KMS-11 (cell line): Measurements from ENCODE around the gene LKAAEAR1.
"Not testable (repeated sequence)": the region's sequence is repeated elsewhere in the genome, so short reads cannot be mapped to it uniquely, and the experiment has no call there.

ENCODE experiments used
- H2AFZ ChIP-seq: fragments of 200-600 bp; sonication (generic); 2 replicates; pipeline ENCODE4 v1.6.1; 2016; ENCODE audit warnings: antibody characterized with exemption, mixed run types, low read depth
- H3K27ac ChIP-seq: fragments of 200-600 bp; sonication (generic); 2 replicates; pipeline ENCODE4 v1.6.1; 2016; ENCODE audit warnings: mild to moderate bottlenecking, mixed run types
- H3K27me3 ChIP-seq: fragments of 200-600 bp; sonication (generic); 2 replicates; pipeline ENCODE4 v1.6.1; 2017; ENCODE audit warnings: mild to moderate bottlenecking, low read depth, mixed run types, moderate library complexity; ENCODE audit not compliant: insufficient read depth
- H3K36me3 ChIP-seq: fragments of 200-600 bp; sonication (generic); 2 replicates; pipeline ENCODE4 v1.6.1; 2017; ENCODE audit warnings: mild to moderate bottlenecking, mixed run types; ENCODE audit not compliant: insufficient read depth
- H3K4me1 ChIP-seq: fragments of 200-600 bp; sonication (generic); 2 replicates; pipeline ENCODE4 v1.6.1; 2016; ENCODE audit warnings: mild to moderate bottlenecking, low read depth, mixed run types; ENCODE audit not compliant: poor library complexity, severe bottlenecking
- H3K4me2 ChIP-seq: fragments of 200-600 bp; sonication (generic); 2 replicates; pipeline ENCODE4 v1.7.0; 2016; ENCODE audit warnings: mild to moderate bottlenecking, mixed run types
- H3K4me3 ChIP-seq: fragments of 200-600 bp; sonication (generic); IDR thresholded peaks from 2 replicates; pipeline ENCODE4 v1.6.1; 2017; ENCODE audit warnings: low read depth, low read length, mixed read lengths; ENCODE audit not compliant: insufficient read depth
- H3K79me2 ChIP-seq: fragments of 200-600 bp; sonication (generic); 2 replicates; pipeline ENCODE4 v1.6.1; 2016; ENCODE audit warnings: low read depth, mixed run types; ENCODE audit not compliant: insufficient read depth
- H3K9ac ChIP-seq: fragments of 200-600 bp; sonication (generic); 2 replicates; pipeline ENCODE4 v1.6.1; 2016; ENCODE audit warnings: mild to moderate bottlenecking, mixed run types
- H4K20me1 ChIP-seq: fragments of 200-600 bp; sonication (generic); 2 replicates; pipeline ENCODE4 v1.6.1; 2016; ENCODE audit warnings: mild to moderate bottlenecking, mixed run types; ENCODE audit not compliant: insufficient read depth
- TF ChIP-seq, protein P1 (sequence below): fragments of 200-600 bp; sonication (generic); conservative IDR thresholded peaks from 2 replicates; pipeline ENCODE4 v1.6.1; 2017; ENCODE audit warnings: low read depth, mild to moderate bottlenecking, antibody characterized with exemption, low read length, moderate library complexity, mixed read lengths

The LKAAEAR1 gene

DNA sequence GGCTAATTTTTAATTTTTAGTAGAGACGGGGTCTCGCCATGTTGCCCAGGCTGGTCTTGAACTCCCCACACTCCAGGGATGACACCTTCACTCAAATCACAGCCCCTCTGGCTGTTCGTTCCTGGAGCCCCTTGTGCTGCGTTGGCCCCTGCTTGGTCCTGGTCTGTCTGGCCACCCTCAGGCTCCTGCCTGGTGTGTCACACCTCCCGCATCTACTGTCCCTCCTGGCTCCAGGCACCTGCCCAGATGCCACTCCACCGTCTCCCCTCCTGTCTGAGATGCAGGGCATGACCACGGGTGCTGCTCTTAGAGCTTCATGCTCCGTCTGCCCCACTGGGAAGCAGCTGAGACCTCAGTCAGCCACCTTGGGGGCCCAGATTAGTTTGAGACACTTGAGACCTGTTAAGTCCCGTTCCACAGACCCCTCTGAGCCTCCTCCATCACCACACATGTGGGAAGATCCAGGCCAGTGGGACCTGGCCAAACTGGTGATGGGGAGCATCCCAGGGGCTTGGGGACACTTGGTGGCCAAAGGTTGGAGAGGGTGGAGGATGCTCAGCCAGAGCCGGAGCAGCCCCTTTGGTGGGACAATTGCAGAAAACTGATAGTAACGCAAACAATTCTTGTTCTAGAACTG lies 45.1 kb upstream of the LKAAEAR1 start:
- no peaks in the 10 kb centered on the region for H3K36me3 ChIP-seq
- H4K20me1 ChIP-seq, result no peaks in the 10 kb centered on the region
- TF ChIP-seq, protein P1, sequence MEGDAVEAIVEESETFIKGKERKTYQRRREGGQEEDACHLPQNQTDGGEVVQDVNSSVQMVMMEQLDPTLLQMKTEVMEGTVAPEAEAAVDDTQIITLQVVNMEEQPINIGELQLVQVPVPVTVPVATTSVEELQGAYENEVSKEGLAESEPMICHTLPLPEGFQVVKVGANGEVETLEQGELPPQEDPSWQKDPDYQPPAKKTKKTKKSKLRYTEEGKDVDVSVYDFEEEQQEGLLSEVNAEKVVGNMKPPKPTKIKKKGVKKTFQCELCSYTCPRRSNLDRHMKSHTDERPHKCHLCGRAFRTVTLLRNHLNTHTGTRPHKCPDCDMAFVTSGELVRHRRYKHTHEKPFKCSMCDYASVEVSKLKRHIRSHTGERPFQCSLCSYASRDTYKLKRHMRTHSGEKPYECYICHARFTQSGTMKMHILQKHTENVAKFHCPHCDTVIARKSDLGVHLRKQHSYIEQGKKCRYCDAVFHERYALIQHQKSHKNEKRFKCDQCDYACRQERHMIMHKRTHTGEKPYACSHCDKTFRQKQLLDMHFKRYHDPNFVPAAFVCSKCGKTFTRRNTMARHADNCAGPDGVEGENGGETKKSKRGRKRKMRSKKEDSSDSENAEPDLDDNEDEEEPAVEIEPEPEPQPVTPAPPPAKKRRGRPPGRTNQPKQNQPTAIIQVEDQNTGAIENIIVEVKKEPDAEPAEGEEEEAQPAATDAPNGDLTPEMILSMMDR, result no peak
- H3K9ac ChIP-seq, result no peak overlapping the region
- peaks cover 44% of the 10 kb centered on the region for H3K27me3 ChIP-seq
- H3K79me2 ChIP-seq, result no peaks in the 10 kb centered on the region
- H3K4me3 ChIP-seq, result no peak overlapping the region
- no peak overlapping the region for H3K4me2 ChIP-seq
- H3K4me1 ChIP-seq, result no peaks in the 10 kb centered on the region
- H2AFZ ChIP-seq, result no peak overlapping the region
- H3K27ac ChIP-seq, result no peak overlapping the region

GRCh38 chr20:64123517-64123916 lies 39.3 kb upstream of the LKAAEAR1 start:
- not testable (repeated sequence) for H3K9ac ChIP-seq, H3K79me2 ChIP-seq, H3K4me2 ChIP-seq, H3K36me3 ChIP-seq, H4K20me1 ChIP-seq, H3K4me1 ChIP-seq, H2AFZ ChIP-seq, H3K4me3 ChIP-seq, H3K27ac ChIP-seq
- H3K27me3 ChIP-seq, result peaks cover 56% of the 10 kb centered on the region

- H3K4me1 ChIP-seq, H3K36me3 ChIP-seq, H3K27ac ChIP-seq, H3K9ac ChIP-seq, H4K20me1 ChIP-seq, H3K79me2 ChIP-seq, H3K4me2 ChIP-seq, H2AFZ ChIP-seq, H3K4me3 ChIP-seq: not testable (repeated sequence)
- H3K27me3 ChIP-seq, result peaks cover 50% of the 10 kb centered on the region
These were observed 38.7 kb upstream of the LKAAEAR1 start for GRCh38 chr20:64122927-64123326.

- H3K9ac ChIP-seq, result no peak overlapping the region
- no peaks in the 10 kb centered on the region for H3K36me3 ChIP-seq
- no peak overlapping the region for H3K27ac ChIP-seq
- H3K4me3 ChIP-seq, result no peak overlapping the region
- TF ChIP-seq, protein P1, result no peak
- H3K79me2 ChIP-seq, result no peaks in the 10 kb centered on the region
- H2AFZ ChIP-seq, result no peak overlapping the region
- no peaks in the 10 kb centered on the region for H4K20me1 ChIP-seq
- peaks cover 51% of the 10 kb centered on the region for H3K27me3 ChIP-seq
- H3K4me2 ChIP-seq, result no peak overlapping the region
- peaks cover 8% of the 10 kb centered on the region for H3K4me1 ChIP-seq
These were observed 37.4 kb upstream of the LKAAEAR1 start for GRCh38 chr20:64121586-64121985.

GRCh38 chr20:64119681-64120341 lies 35.6 kb upstream of the LKAAEAR1 start:
- Histone ChIP-seq H4K20me1 (no peaks in the 10 kb centered on the region), H3K9ac (no peak overlapping the region), H2AFZ (no peak overlapping the region), H3K79me2 (no peaks in the 10 kb centered on the region), H3K4me1 (peaks cover 8% of the 10 kb centered on the region), H3K36me3 (no peaks in the 10 kb centered on the region), H3K27ac (no peak overlapping the region), H3K4me3 (no peak overlapping the region), H3K27me3 (peaks cover 69% of the 10 kb centered on the region), H3K4me2 (no peak overlapping the region)
- TF ChIP-seq, protein P1, result no peak
